RWPE2 (cell line): ENCODE measurements around the gene ARAP2.

Source experiments
- ATAC-seq: fragments of 200-7000 bp; cut with Tn5 transposase; 3 replicates; pipeline ENCODE4 v1.9.1; 2021; ENCODE audit warnings: low read depth
- DNase-seq: peaks from one replicate; pipeline ENCODE4 v3.0.0-alpha.2; 2020; ENCODE audit warnings: low spot score
- H3K27ac ChIP-seq: fragments of 450-650 bp; 2 replicates; pipeline ENCODE4 v1.5.1; 2017; ENCODE audit warnings: mild to moderate bottlenecking; ENCODE audit not compliant: poor library complexity, severe bottlenecking
- H3K27me3 ChIP-seq: fragments of 250-450 bp; sonication (Bioruptor Pico); 2 replicates; pipeline ENCODE4 v1.5.1; 2021; ENCODE audit warnings: mild to moderate bottlenecking, moderate library complexity; ENCODE audit not compliant: insufficient read depth, poor library complexity, severe bottlenecking
- H3K36me3 ChIP-seq: fragments of 250-450 bp; sonication (Bioruptor Pico); 2 replicates; pipeline ENCODE4 v1.5.1; 2020; ENCODE audit warnings: low read depth, mild to moderate bottlenecking, moderate library complexity
- H3K4me1 ChIP-seq: fragments of 250-450 bp; sonication (Bioruptor Pico); 2 replicates; pipeline ENCODE4 v1.5.1; 2021; ENCODE audit warnings: mild to moderate bottlenecking, moderate library complexity; ENCODE audit not compliant: insufficient read depth, poor library complexity, severe bottlenecking
- H3K4me3 ChIP-seq: fragments of 250-450 bp; sonication (Bioruptor Pico); 2 replicates; pipeline ENCODE4 v1.5.1; 2021; ENCODE audit warnings: mild to moderate bottlenecking, moderate library complexity; ENCODE audit not compliant: severe bottlenecking
- H3K9me3 ChIP-seq: fragments of 250-450 bp; sonication (Bioruptor Pico); 2 replicates; pipeline ENCODE4 v1.5.1; 2021; ENCODE audit warnings: mild to moderate bottlenecking, moderate library complexity; ENCODE audit not compliant: severe bottlenecking
- TF ChIP-seq, protein P1 (sequence below): fragments of 450-650 bp; IDR thresholded peaks from one replicate; pipeline ENCODE4 v1.5.1; 2017; ENCODE audit warnings: mild to moderate bottlenecking, moderate library complexity; ENCODE audit not compliant: poor library complexity, severe bottlenecking

Gene ARAP2

DNA sequence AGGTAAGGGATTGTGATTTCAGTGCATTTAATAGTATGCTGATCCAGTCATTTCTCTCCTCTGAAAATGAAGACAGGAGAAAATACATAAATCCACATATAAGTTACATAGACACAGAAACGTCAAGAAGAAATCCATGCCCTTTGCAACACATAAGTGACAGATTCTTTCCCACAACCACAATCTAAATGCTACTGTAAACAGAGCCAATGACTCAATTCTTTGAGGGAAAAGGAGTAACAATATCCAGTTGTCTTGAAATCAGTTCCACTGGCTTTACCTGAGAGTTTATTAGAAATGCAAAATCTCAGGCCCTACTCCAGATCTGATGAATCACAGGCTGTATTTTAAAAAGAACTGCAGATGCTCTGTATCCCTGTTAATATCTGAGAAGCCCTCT is 66.4 kb downstream of the ARAP2 start:
- Histone ChIP-seq H3K27ac (no peak overlapping the region), H3K9me3 (no peaks in the 10 kb centered on the region), H3K36me3 (peaks cover 3% of the 10 kb centered on the region; the same call in 1 of the 2 replicates), H3K4me3 (no peak overlapping the region), H3K4me1 (no peaks in the 10 kb centered on the region), H3K27me3 (no peaks in the 10 kb centered on the region)
- DNase-seq = no peak
- ATAC-seq = no peak
- TF ChIP-seq, protein P1, sequence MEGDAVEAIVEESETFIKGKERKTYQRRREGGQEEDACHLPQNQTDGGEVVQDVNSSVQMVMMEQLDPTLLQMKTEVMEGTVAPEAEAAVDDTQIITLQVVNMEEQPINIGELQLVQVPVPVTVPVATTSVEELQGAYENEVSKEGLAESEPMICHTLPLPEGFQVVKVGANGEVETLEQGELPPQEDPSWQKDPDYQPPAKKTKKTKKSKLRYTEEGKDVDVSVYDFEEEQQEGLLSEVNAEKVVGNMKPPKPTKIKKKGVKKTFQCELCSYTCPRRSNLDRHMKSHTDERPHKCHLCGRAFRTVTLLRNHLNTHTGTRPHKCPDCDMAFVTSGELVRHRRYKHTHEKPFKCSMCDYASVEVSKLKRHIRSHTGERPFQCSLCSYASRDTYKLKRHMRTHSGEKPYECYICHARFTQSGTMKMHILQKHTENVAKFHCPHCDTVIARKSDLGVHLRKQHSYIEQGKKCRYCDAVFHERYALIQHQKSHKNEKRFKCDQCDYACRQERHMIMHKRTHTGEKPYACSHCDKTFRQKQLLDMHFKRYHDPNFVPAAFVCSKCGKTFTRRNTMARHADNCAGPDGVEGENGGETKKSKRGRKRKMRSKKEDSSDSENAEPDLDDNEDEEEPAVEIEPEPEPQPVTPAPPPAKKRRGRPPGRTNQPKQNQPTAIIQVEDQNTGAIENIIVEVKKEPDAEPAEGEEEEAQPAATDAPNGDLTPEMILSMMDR = no peak

DNA sequence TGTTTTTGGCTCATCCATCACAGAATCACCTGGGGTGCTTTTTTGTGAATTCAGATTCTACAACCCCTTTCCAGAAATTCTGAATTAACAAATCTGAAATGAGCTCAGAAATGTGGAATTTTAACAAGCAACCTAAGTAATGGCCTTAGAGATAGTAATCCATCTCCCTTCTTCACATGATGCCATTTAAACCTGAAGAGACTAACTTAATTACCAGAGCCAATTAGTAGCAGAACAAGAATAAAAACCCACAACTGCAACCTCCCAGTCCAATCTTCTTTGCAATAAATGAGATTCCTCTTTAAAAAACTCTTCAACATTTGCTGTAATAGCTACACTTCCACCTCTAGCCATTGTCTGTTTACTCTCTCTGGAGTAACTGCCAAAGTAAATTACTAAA is 69.7 kb downstream of the ARAP2 start:
- no peak overlapping the region for H3K27ac ChIP-seq
- H3K36me3 ChIP-seq = peaks cover 3% of the 10 kb centered on the region; the same call in 1 of the 2 replicates
- H3K4me1 ChIP-seq = no peaks in the 10 kb centered on the region
- ATAC-seq (no peak), DNase-seq (no peak)
- TF ChIP-seq, protein P1 = no peak
- H3K9me3 ChIP-seq = no peaks in the 10 kb centered on the region
- no peak overlapping the region for H3K4me3 ChIP-seq
- H3K27me3 ChIP-seq = no peaks in the 10 kb centered on the region

DNA sequence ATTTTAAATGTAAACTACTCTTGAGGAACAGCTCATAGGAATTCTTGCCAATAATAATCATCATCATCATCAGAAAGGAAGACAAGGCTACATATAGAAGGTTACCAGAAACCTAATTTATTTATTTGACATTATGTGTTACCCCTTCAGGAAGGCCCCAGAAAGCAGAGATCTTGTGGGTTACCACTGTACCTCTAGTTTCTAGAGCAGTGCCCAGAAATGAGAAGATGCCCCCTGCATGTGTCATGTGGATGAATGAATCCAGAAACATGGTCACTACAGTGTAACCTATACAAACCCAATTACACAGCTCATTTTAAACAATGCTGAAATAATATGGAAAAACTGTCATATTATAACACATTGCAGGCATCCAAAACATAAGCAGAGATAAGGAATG is 70.4 kb downstream of the ARAP2 start:
- H3K36me3 ChIP-seq = peaks cover 3% of the 10 kb centered on the region; the same call in 1 of the 2 replicates
- ATAC-seq (no peak), DNase-seq (no peak)
- TF ChIP-seq, protein P1 = no peak
- peaks cover under 1% of the 10 kb centered on the region for H3K4me1 ChIP-seq
- H3K27me3 ChIP-seq = no peaks in the 10 kb centered on the region
- no peaks in the 10 kb centered on the region for H3K9me3 ChIP-seq
- no peak overlapping the region for H3K4me3 ChIP-seq
- no peak overlapping the region for H3K27ac ChIP-seq

DNA sequence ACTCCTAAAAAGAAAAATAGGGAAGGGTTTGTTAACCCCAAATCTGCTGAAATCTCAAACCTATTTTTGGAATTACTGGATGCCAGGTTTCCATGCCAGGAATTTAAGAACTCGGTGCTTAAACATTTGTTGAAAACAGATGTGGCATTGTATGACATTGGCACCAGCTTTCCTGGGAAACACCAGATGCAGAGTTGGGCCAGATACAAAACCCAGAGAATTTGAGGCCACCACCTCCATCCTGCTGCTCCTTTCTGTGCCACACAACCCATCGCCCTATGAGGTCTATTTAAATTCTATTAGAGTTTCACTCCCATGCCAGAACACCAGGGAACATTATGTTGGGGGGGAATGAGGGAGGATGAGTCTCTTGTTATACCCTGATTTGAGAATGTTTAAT is 71.7 kb downstream of the ARAP2 start:
- ATAC-seq = no peak
- no peak overlapping the region for H3K4me3 ChIP-seq
- no peaks in the 10 kb centered on the region for H3K27me3 ChIP-seq
- H3K9me3 ChIP-seq = no peaks in the 10 kb centered on the region
- peaks cover 10% of the 10 kb centered on the region for H3K4me1 ChIP-seq
- peaks cover 3% of the 10 kb centered on the region; the same call in 1 of the 2 replicates for H3K36me3 ChIP-seq
- no peak for DNase-seq
- TF ChIP-seq, protein P1 = no peak
- H3K27ac ChIP-seq = no peak overlapping the region

DNA sequence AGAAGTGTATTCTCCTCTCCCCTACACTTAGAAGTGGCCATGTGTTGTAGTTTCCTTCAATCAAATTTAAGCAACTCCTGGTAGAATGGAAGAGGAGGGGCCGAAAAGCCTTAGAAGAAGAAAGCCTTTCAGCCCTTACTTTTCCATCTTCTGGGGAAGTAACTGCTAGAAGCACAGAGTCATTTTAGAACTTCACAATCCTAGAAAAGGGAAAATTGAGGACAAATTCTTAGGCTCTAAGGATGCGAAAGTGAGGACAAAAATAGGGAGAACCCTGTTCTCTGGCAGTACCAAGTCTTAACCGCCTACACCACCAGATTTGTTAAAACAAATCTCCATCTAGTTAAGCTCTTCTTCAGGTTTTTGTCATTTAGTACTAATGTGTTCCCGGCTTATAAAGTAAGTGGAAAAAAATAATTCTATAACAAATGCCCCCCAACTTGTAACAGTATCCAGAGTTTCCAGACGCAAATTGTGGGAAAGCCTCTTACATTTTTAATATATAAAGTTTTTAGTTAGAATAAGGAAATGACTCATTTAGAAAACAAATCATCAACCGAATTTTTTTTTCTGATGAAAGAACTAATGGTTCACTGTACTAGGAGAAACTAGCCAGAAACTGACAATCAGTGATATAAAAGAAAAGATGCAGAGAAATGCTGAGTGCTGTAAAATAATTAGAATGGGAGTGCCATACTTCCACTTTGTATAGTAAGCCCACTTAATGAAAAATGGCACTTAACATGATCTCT is 76.0 kb downstream of the ARAP2 start:
- TF ChIP-seq, protein P1 = no peak
- H3K27me3 ChIP-seq = peaks cover 2% of the 10 kb centered on the region
- peaks cover 17% of the 10 kb centered on the region for H3K4me1 ChIP-seq
- no peak overlapping the region for H3K27ac ChIP-seq
- ATAC-seq (no peak), DNase-seq (no peak)
- no peaks in the 10 kb centered on the region; the same call in 1 of the 2 replicates for H3K36me3 ChIP-seq
- H3K9me3 ChIP-seq = no peaks in the 10 kb centered on the region
- no peak overlapping the region for H3K4me3 ChIP-seq
